ENCODE results near the gene DNER. TPM values are rescaled to one million over a fixed set of nuclear protein-coding genes. Genes with fewer than 3 reads are reported as not detected.

DNER gene
- polyA plus RNA-seq, 1 donor (not counting 4 experiments of a cell fraction or from before 2014, with no cell fraction given) = 8.5 TPM

DNA sequence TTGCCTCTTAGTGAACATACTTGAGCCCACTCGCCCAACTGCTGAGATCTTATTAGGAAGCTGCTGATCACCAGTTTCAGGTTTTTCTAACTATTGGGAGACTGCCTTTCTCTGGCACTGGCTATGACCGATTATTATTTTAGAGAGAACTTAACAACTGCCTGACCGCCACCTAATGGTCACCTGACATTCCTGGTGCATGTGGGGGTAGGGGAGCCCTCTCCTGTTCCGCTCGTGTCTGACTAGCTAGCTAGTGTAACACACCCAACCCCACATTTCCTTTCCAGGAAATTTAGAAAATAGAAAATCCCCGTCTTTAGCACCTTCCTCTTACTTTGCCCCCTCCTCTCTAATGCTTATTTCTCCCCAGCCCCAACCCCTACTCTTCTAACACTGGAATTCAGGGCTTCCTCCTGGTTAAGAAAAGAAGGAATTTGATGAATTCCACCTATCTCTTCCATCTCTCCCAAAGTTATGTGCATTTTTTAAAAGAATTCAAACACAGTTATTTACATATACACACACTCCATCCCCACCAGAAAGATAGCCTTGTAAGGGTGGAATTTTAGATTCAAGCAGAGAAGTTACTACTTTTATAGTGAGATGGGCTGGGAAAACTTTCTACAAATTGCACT, 19.4 kb upstream of the DNER start:
- H3K4me2 ChIP-seq (ENCODE audit: control insufficient read depth, extremely low read depth, insufficient read depth, low read depth, low read length) = no peak overlapping the region
- H3K27me3 ChIP-seq (ENCODE audit: control insufficient read depth, extremely low read depth, insufficient read depth, low read length) = no peaks in the 10 kb centered on the region
- H3K4me3 ChIP-seq (ENCODE audit: control insufficient read depth in 2 of 3, extremely low read depth in 1 of 3, insufficient read depth in 2 of 3, low read depth in 1 of 3, low read length in 3 of 3) = no peak overlapping the region
- dilution Hi-C loops (cut with MboI; ENCODE audit: extremely low pct_ligation_motif_present, low sequenced_read_pairs) = no loop called here
- TF ChIP-seq, protein P1, sequence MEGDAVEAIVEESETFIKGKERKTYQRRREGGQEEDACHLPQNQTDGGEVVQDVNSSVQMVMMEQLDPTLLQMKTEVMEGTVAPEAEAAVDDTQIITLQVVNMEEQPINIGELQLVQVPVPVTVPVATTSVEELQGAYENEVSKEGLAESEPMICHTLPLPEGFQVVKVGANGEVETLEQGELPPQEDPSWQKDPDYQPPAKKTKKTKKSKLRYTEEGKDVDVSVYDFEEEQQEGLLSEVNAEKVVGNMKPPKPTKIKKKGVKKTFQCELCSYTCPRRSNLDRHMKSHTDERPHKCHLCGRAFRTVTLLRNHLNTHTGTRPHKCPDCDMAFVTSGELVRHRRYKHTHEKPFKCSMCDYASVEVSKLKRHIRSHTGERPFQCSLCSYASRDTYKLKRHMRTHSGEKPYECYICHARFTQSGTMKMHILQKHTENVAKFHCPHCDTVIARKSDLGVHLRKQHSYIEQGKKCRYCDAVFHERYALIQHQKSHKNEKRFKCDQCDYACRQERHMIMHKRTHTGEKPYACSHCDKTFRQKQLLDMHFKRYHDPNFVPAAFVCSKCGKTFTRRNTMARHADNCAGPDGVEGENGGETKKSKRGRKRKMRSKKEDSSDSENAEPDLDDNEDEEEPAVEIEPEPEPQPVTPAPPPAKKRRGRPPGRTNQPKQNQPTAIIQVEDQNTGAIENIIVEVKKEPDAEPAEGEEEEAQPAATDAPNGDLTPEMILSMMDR (optimal IDR thresholded peaks at IDR 0.05 in 1 of 3, IDR thresholded peaks at IDR 0.05 in 1 of 3, conservative IDR thresholded peaks at IDR 0.05 in 1 of 3; ENCODE audit: extremely low read depth in 1 of 3, insufficient read depth in 2 of 3, low read length in 3 of 3) = no peak
- no peak for TF ChIP-seq EZH2 (IDR thresholded peaks at IDR 0.05; ENCODE audit: low read length)
- no peak overlapping the region for H3K9ac ChIP-seq (ENCODE audit: control insufficient read depth, extremely low read depth, insufficient read depth, low read length)
- DNase-seq (ENCODE audit: low read depth, low spot score) (no peak), FAIRE-seq (no peak)
- no peaks in the 10 kb centered on the region for H3K9me1 ChIP-seq (ENCODE audit: control insufficient read depth, extremely low read depth, insufficient read depth, low read length)
- H3K79me2 ChIP-seq (ENCODE audit: control insufficient read depth, insufficient read depth, low read length) = no peaks in the 10 kb centered on the region
- no peaks in the 10 kb centered on the region for H3K9me3 ChIP-seq (ENCODE audit: control insufficient read depth, low read depth, low read length)
- no peak overlapping the region for H2AFZ ChIP-seq (ENCODE audit: control insufficient read depth, low read length)
- H3K4me1 ChIP-seq (ENCODE audit: control insufficient read depth, extremely low read depth, insufficient read depth, low read length) = no peaks in the 10 kb centered on the region
- H3K36me3 ChIP-seq (ENCODE audit: control insufficient read depth in 2 of 2, extremely low read depth in 1 of 2, insufficient read depth in 2 of 2, low read length in 2 of 2) = no peaks in the 10 kb centered on the region
- H4K20me1 ChIP-seq (ENCODE audit: control insufficient read depth, extremely low read depth, insufficient read depth, low read length) = no peaks in the 10 kb centered on the region
- H3K27ac ChIP-seq (ENCODE audit: control insufficient read depth, insufficient read depth, low read length) = no peak overlapping the region

DNA sequence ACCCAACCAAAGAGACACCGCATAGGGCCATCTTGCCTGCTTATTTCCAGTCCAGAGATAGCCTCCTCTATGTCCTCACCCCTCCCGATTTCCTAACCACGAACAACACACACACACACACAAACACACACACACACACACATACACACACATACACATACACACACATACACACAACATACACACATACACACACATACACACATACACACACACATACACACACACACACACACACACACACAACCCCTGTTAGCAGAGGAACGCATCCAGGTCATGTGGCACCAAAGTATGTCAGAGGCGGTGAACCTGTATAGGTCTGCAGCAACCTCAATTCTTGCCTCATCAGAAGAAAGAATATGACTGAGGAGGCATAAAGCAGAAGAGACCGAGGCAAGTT, 18.5 kb upstream of the DNER start:
- Histone ChIP-seq H3K9ac (ENCODE audit: control insufficient read depth, extremely low read depth, insufficient read depth, low read length) (no peak overlapping the region), H3K9me1 (ENCODE audit: control insufficient read depth, extremely low read depth, insufficient read depth, low read length) (no peaks in the 10 kb centered on the region), H3K4me3 (ENCODE audit: control insufficient read depth in 2 of 3, extremely low read depth in 1 of 3, insufficient read depth in 2 of 3, low read depth in 1 of 3, low read length in 3 of 3) (no peak overlapping the region), H3K79me2 (ENCODE audit: control insufficient read depth, insufficient read depth, low read length) (no peaks in the 10 kb centered on the region), H3K4me1 (ENCODE audit: control insufficient read depth, extremely low read depth, insufficient read depth, low read length) (no peaks in the 10 kb centered on the region), H3K27me3 (ENCODE audit: control insufficient read depth, extremely low read depth, insufficient read depth, low read length) (no peaks in the 10 kb centered on the region), H3K36me3 (ENCODE audit: control insufficient read depth in 2 of 2, extremely low read depth in 1 of 2, insufficient read depth in 2 of 2, low read length in 2 of 2) (no peaks in the 10 kb centered on the region), H3K4me2 (ENCODE audit: control insufficient read depth, extremely low read depth, insufficient read depth, low read depth, low read length) (no peak overlapping the region), H2AFZ (ENCODE audit: control insufficient read depth, low read length) (no peak overlapping the region), H4K20me1 (ENCODE audit: control insufficient read depth, extremely low read depth, insufficient read depth, low read length) (no peaks in the 10 kb centered on the region), H3K27ac (ENCODE audit: control insufficient read depth, insufficient read depth, low read length) (no peak overlapping the region), H3K9me3 (ENCODE audit: control insufficient read depth, low read depth, low read length) (no peaks in the 10 kb centered on the region)
- dilution Hi-C loops (cut with MboI; ENCODE audit: extremely low pct_ligation_motif_present, low sequenced_read_pairs) = no loop called here
- FAIRE-seq (no peak), DNase-seq (ENCODE audit: low read depth, low spot score) (no peak)
- TF ChIP-seq EZH2 (IDR thresholded peaks at IDR 0.05; ENCODE audit: low read length) = no peak

- no peaks in the 10 kb centered on the region for H3K79me2 ChIP-seq (ENCODE audit: control insufficient read depth, insufficient read depth, low read length)
- no peak overlapping the region for H3K4me3 ChIP-seq (ENCODE audit: control insufficient read depth in 2 of 3, extremely low read depth in 1 of 3, insufficient read depth in 2 of 3, low read depth in 1 of 3, low read length in 3 of 3)
- no peaks in the 10 kb centered on the region for H3K27me3 ChIP-seq (ENCODE audit: control insufficient read depth, extremely low read depth, insufficient read depth, low read length)
- no peak for DNase-seq (ENCODE audit: low read depth, low spot score)
- no peaks in the 10 kb centered on the region for H3K9me3 ChIP-seq (ENCODE audit: control insufficient read depth, low read depth, low read length)
- no peaks in the 10 kb centered on the region for H4K20me1 ChIP-seq (ENCODE audit: control insufficient read depth, extremely low read depth, insufficient read depth, low read length)
- no peaks in the 10 kb centered on the region for H3K36me3 ChIP-seq (ENCODE audit: control insufficient read depth in 2 of 2, extremely low read depth in 1 of 2, insufficient read depth in 2 of 2, low read length in 2 of 2)
- no peak for FAIRE-seq
- no peak overlapping the region for H3K9ac ChIP-seq (ENCODE audit: control insufficient read depth, extremely low read depth, insufficient read depth, low read length)
- no peak overlapping the region for H3K27ac ChIP-seq (ENCODE audit: control insufficient read depth, insufficient read depth, low read length)
- TF ChIP-seq, protein P1 (optimal IDR thresholded peaks at IDR 0.05 in 1 of 3, IDR thresholded peaks at IDR 0.05 in 1 of 3, conservative IDR thresholded peaks at IDR 0.05 in 1 of 3; ENCODE audit: extremely low read depth in 1 of 3, insufficient read depth in 2 of 3, low read length in 3 of 3) = no peak
- TF ChIP-seq EZH2 (IDR thresholded peaks at IDR 0.05; ENCODE audit: low read length) = no peak
- no peaks in the 10 kb centered on the region for H3K9me1 ChIP-seq (ENCODE audit: control insufficient read depth, extremely low read depth, insufficient read depth, low read length)
- H2AFZ ChIP-seq (ENCODE audit: control insufficient read depth, low read length) = no peak overlapping the region
- no peaks in the 10 kb centered on the region for H3K4me1 ChIP-seq (ENCODE audit: control insufficient read depth, extremely low read depth, insufficient read depth, low read length)
- H3K4me2 ChIP-seq (ENCODE audit: control insufficient read depth, extremely low read depth, insufficient read depth, low read depth, low read length) = no peak overlapping the region
- dilution Hi-C loops (cut with MboI; ENCODE audit: extremely low pct_ligation_motif_present, low sequenced_read_pairs) = no loop called here
These were observed 17.6 kb upstream of the DNER start for GRCh38 chr2:229731916-229732315.

Measured in keratinocyte (primary cell).